H1 (cell line): ENCODE results near the gene AKR1D1. TPM values are rescaled to one million over a fixed set of nuclear protein-coding genes. Genes with fewer than 3 reads are reported as not detected.
A peak's percentile ranks its signal among the peaks of the same experiment; 100 is the strongest.

Experiments used
- CTCF ChIA-PET: fragments of 300-600 bp; sonication (Branson Sonifier 250); formaldehyde crosslinking; loops from one replicate; lab custom pipeline; 2021; ENCODE audit not compliant: partially characterized antibody; lab: Charles Lee
- POLR2A ChIA-PET: fragments of 300-600 bp; sonication (Branson Sonifier 250); formaldehyde crosslinking; loops from one replicate; lab custom pipeline; 2021; ENCODE audit warnings: inconsistent platforms; ENCODE audit not compliant: partially characterized antibody; lab: Charles Lee
- DNase-seq, 2 experiments: peaks; one replicate each; pipeline versions ENCODE4 v3.0.0 to v3.0.0-alpha.2; 2010 to 2022; ENCODE audit warnings: low spot score in 2 of 2, low read depth in 1 of 2, mixed read lengths in 1 of 2
- FAIRE-seq: peaks from 2 replicates; lab custom pipeline; 2011; peaks lifted over from hg19 to GRCh38; lab: Jason Lieb, UNC
- H2AFZ ChIP-seq: 2 replicates; pipeline ENCODE4 v1.8.1; 2012; ENCODE audit warnings: low read length, inconsistent platforms
- H2AK5ac ChIP-seq: 2 replicates; pipeline ENCODE4 v1.6.1; 2013; ENCODE audit warnings: low read depth, low read length
- H2BK120ac ChIP-seq: replicated peaks from 2 replicates; pipeline ENCODE3; 2013; ENCODE audit warnings: low read depth, low read length, inconsistent platforms
- H2BK12ac ChIP-seq: 2 replicates; pipeline ENCODE4 v1.6.1; 2013; ENCODE audit warnings: low read depth, low read length
- H2BK15ac ChIP-seq: 2 replicates; pipeline ENCODE4 v1.6.1; 2013; ENCODE audit warnings: low read length
- H2BK20ac ChIP-seq: 2 replicates; pipeline ENCODE4 v1.6.1; 2013; ENCODE audit warnings: low read length
- H2BK5ac ChIP-seq: 2 replicates; pipeline ENCODE4 v1.6.1; 2013; ENCODE audit warnings: low read depth, low read length
- H3K14ac ChIP-seq: 2 replicates; pipeline ENCODE4 v1.6.1; 2013; ENCODE audit warnings: inconsistent platforms; ENCODE audit not compliant: insufficient read length
- H3K18ac ChIP-seq: 2 replicates; pipeline ENCODE4 v1.6.1; 2013; ENCODE audit warnings: low read length; ENCODE audit errors: extremely low read depth
- H3K23ac ChIP-seq: 2 replicates; pipeline ENCODE4 v1.6.1; 2013; ENCODE audit warnings: inconsistent platforms; ENCODE audit not compliant: insufficient read length
- H3K23me2 ChIP-seq: 2 replicates; pipeline ENCODE4 v1.6.1; 2013; ENCODE audit warnings: low read depth, low read length
- H3K27ac ChIP-seq: 2 replicates; pipeline ENCODE4 v1.6.1; 2011; ENCODE audit warnings: low read depth, low read length, inconsistent platforms
- H3K27me3 ChIP-seq, 4 experiments: replicated peaks in 1 of 4; 1 replicate in 1 of 4; 2 replicates in 3 of 4; pipeline versions ENCODE4 v1.6.1 to v1.8.1; 2011 to 2013; ENCODE audit warnings: low read length in 3 of 4, mild to moderate bottlenecking in 3 of 4, inconsistent platforms in 2 of 4, mixed read lengths in 2 of 4, moderate library complexity in 1 of 4; ENCODE audit not compliant: control insufficient read depth in 3 of 4, insufficient read depth in 3 of 4; ENCODE audit errors: extremely low read depth in 1 of 4
- H3K36me3 ChIP-seq, 4 experiments: 2 replicates each; pipeline versions ENCODE4 v1.6.1 to v1.8.1; 2011 to 2013; ENCODE audit warnings: mild to moderate bottlenecking in 4 of 4, low read length in 3 of 4, moderate library complexity in 2 of 4, control low read depth in 1 of 4, inconsistent platforms in 1 of 4; ENCODE audit not compliant: insufficient read depth in 4 of 4, control insufficient read depth in 2 of 4
- H3K4ac ChIP-seq: replicated peaks from 2 replicates; pipeline ENCODE3; 2013; ENCODE audit warnings: low read length, low read depth, mixed read lengths, inconsistent platforms; ENCODE audit not compliant: insufficient read length
- H3K4me1 ChIP-seq, 4 experiments: replicated peaks in 1 of 4; 1 replicate in 1 of 4; 2 replicates in 3 of 4; pipeline versions ENCODE4 v1.6.1 to v1.8.1; 2011 to 2013; ENCODE audit warnings: low read length in 3 of 4, inconsistent platforms in 2 of 4, mixed read lengths in 1 of 4; ENCODE audit not compliant: insufficient read depth in 4 of 4, control insufficient read depth in 3 of 4
- H3K4me2 ChIP-seq, 2 experiments: 2 replicates each; pipeline versions ENCODE4 v1.6.1 to v1.8.1; 2011 to 2013; ENCODE audit warnings: low read depth in 2 of 2, low read length in 2 of 2, control low read depth in 1 of 2, inconsistent platforms in 1 of 2, mild to moderate bottlenecking in 1 of 2; ENCODE audit not compliant: insufficient read depth in 1 of 2
- H3K4me3 ChIP-seq, 4 experiments: fragments of 200-600, 300-600 bp in 1 of 4; sonication (generic), shearing (Covaris generic), sonication (Bioruptor Twin) in 1 of 4; 2 replicates each; pipeline versions ENCODE4 v1.5.1 to v1.8.1; 2011 to 2016; ENCODE audit warnings: low read length in 4 of 4, low read depth in 3 of 4, control low read depth in 2 of 4, inconsistent platforms in 2 of 4, mild to moderate bottlenecking in 2 of 4, mixed read lengths in 1 of 4, moderate library complexity in 1 of 4; ENCODE audit not compliant: insufficient read depth in 2 of 4; ENCODE audit errors: extremely low read depth in 1 of 4
- H3K56ac ChIP-seq: replicated peaks from 2 replicates; pipeline ENCODE3; 2013; ENCODE audit warnings: low read depth, mild to moderate bottlenecking, mixed read lengths, low read length, inconsistent platforms; ENCODE audit not compliant: insufficient read length
- H3K79me1 ChIP-seq: 2 replicates; pipeline ENCODE4 v1.6.1; 2013; ENCODE audit warnings: low read depth, low read length, control low read depth
- H3K79me2 ChIP-seq, 2 experiments: 2 replicates each; pipeline versions ENCODE4 v1.6.1 to v1.8.1; 2012 to 2013; ENCODE audit warnings: low read length in 2 of 2, mild to moderate bottlenecking in 2 of 2, inconsistent platforms in 1 of 2; ENCODE audit not compliant: insufficient read depth in 2 of 2, control insufficient read depth in 1 of 2
- H3K9ac ChIP-seq, 4 experiments: replicated peaks in 1 of 4; 1 replicate in 1 of 4; 2 replicates in 3 of 4; pipeline versions ENCODE4 v1.6.1 to v1.8.1; 2011 to 2013; ENCODE audit warnings: low read depth in 3 of 4, low read length in 3 of 4, control low read depth in 2 of 4, mild to moderate bottlenecking in 2 of 4, moderate library complexity in 2 of 4, inconsistent platforms in 1 of 4; ENCODE audit errors: extremely low read depth in 1 of 4
- H3K9me3 ChIP-seq, 2 experiments: 2 replicates each; pipeline versions ENCODE4 v1.6.1 to v1.8.1; 2012 to 2013; ENCODE audit warnings: mild to moderate bottlenecking in 2 of 2, moderate library complexity in 2 of 2, control low read depth in 1 of 2, inconsistent platforms in 1 of 2, low read depth in 1 of 2, low read length in 1 of 2, mixed read lengths in 1 of 2; ENCODE audit not compliant: insufficient read depth in 2 of 2
- H4K20me1 ChIP-seq, 2 experiments: replicated peaks in 1 of 2; 2 replicates each; pipeline versions ENCODE3 to v1.8.1; 2011 to 2013; ENCODE audit warnings: inconsistent platforms in 2 of 2, low read length in 2 of 2, mild to moderate bottlenecking in 1 of 2; ENCODE audit not compliant: insufficient read depth in 2 of 2, control insufficient read depth in 1 of 2
- H4K5ac ChIP-seq: 2 replicates; pipeline ENCODE4 v1.6.1; 2013; ENCODE audit warnings: low read length, low read depth, mixed read lengths, inconsistent platforms; ENCODE audit not compliant: insufficient read length
- H4K8ac ChIP-seq: 2 replicates; pipeline ENCODE4 v1.8.0; 2013; ENCODE audit warnings: mild to moderate bottlenecking, moderate library complexity, low read length, inconsistent platforms; ENCODE audit not compliant: insufficient read depth; ENCODE audit errors: extremely low read depth
- H4K91ac ChIP-seq: replicated peaks from 2 replicates; pipeline ENCODE3; 2013; ENCODE audit warnings: low read length, mixed read lengths, inconsistent platforms; ENCODE audit not compliant: insufficient read length
- BACH1 ChIP-seq: IDR thresholded peaks from 2 replicates; pipeline ENCODE4 v1.6.1; 2012; ENCODE audit warnings: low read length, improper control_type of control experiment
- CEBPB ChIP-seq: IDR thresholded peaks from 2 replicates; pipeline ENCODE4 v1.6.1; 2012; ENCODE audit warnings: low read depth, low read length
- EGR1 ChIP-seq: IDR thresholded peaks from 2 replicates; pipeline ENCODE4 v1.6.1; 2011; ENCODE audit warnings: low read depth, low read length, borderline replicate concordance
- SP2 ChIP-seq: IDR thresholded peaks from 2 replicates; pipeline ENCODE4 v1.6.1; 2012; ENCODE audit warnings: mild to moderate bottlenecking, low read length, inconsistent platforms
- WGBS, 2 experiments: shearing (Covaris generic) in 1 of 2; methylation state at CpG; one replicate each; pipeline versions ENCODE4 v1.1.6 to v1.1.7; 2013 to 2015; ENCODE audit warnings: low lambda C conversion rate in 2 of 2, mixed read lengths in 2 of 2, inconsistent platforms in 1 of 2, low coverage in 1 of 2, missing lambda C conversion rate in 1 of 2; ENCODE audit not compliant: insufficient replicate concordance in 2 of 2, insufficient coverage in 1 of 2, insufficient read length in 1 of 2; ENCODE audit errors: extremely low coverage in 1 of 2, missing lambda C conversion rate in 1 of 2; 5-methylcytosine and 5-hydroxymethylcytosine counted together
- polyA plus RNA-seq, 7 experiments: library from polyadenylated mRNA; depleted of rRNA in 3 of 7; stranded (reverse) in 5 of 7; unstranded in 2 of 7; fragments of >200 nt in 5 of 7; fragments of 200-250 nt in 2 of 7; gene quantifications; 1 replicate in 5 of 7; 2 replicates in 1 of 7; 4 replicates in 1 of 7; pipeline versions ENCODE4 v1.2.1 to v1.2.3, GENCODE V29; 2011 to 2013; ENCODE audit warnings: missing spikeins in 2 of 7, mixed read lengths in 2 of 7
- total RNA-seq: library from RNA; stranded (reverse); fragmentation: NEBNext Ultra II Directional; extraction: Animal tissue kit (Norgen Biotek cat#: 25700); gene quantifications from 2 replicates; pipeline ENCODE4 v1.2.1, GENCODE V29; 2021
- TF ChIP-seq, protein P1 (sequence below), 3 experiments: IDR thresholded peaks; 1 replicate in 2 of 3; 2 replicates in 1 of 3; pipeline versions ENCODE4 v1.5.1 to v1.6.1; 2011; ENCODE audit warnings: low read length in 3 of 3, mild to moderate bottlenecking in 3 of 3, inconsistent platforms in 2 of 3, low read depth in 1 of 3, moderate library complexity in 1 of 3; ENCODE audit not compliant: insufficient read depth in 1 of 3; ENCODE audit errors: control extremely low read depth in 1 of 3

The AKR1D1 gene
- total and polyA plus RNA-seq, 2 of the 8 experiments (the other 6 are each of a cell fraction or from before 2014, with no cell fraction given) = not detected

DNA sequence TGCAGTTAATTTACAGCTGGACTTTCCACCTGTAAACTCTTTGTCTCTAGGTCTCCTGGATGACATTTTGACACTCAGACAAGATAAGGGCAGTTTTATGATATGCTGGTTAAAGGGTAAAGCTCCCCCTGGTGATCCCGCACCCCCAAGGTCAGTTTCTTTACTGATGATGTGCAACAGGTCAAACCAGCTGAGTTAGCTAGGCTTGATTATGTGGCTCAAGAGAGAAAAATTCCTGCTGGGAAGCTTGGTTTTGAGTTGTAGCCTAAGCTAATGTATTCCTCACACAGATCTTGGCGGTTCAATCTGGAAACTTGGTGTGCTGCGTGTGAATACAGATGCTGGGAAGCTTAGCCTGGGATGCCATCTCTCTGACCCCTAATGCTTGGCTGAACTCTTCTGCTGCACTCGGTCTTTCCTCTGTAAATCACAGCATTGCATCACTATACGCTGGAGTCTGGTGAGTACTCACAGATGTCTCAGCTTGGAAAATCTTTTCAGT, 11.4 kb upstream of the AKR1D1 start:
- Histone ChIP-seq H2BK15ac (no peak overlapping the region), H3K4me2 (no peak overlapping the region), H3K4me1 (peaks cover 1 to 4% (median 3%) of the 10 kb centered on the region in 4 experiments; a peak in 5 of 7 replicates), H3K27ac (no peak overlapping the region), H3K36me3 (no peaks in the 10 kb centered on the region), H2BK5ac (no peak overlapping the region), H2AFZ (peak overlapping the region; percentile 82), H2AK5ac (no peak overlapping the region), H3K9ac (no peak overlapping the region), H3K79me1 (no peaks in the 10 kb centered on the region), H3K27me3 (no peaks in the 10 kb centered on the region), H4K8ac (no peak overlapping the region), H2BK20ac (no peak overlapping the region), H3K79me2 (no peaks in the 10 kb centered on the region), H4K91ac (no peak overlapping the region), H3K18ac (peak overlapping the region; percentile 49; the same call in 1 of the 2 replicates), H3K4me3 (no peak overlapping the region), H2BK12ac (no peak overlapping the region), H4K20me1 (no peaks in the 10 kb centered on the region), H3K56ac (no peak overlapping the region), H3K14ac (no peak overlapping the region), H4K5ac (no peak overlapping the region), H3K4ac (no peak overlapping the region), H2BK120ac (no peak overlapping the region), H3K23me2 (no peaks in the 10 kb centered on the region), H3K9me3 (no peaks in the 10 kb centered on the region), H3K23ac (no peak overlapping the region)
- CTCF ChIA-PET = interaction anchor here (0.7 to 1.4 kb wide), 5 partner anchors 21 to 181 kb away, joined by 3 to 4 read pairs (median 3); no protein-coding TSS in a partner anchor
- DNase-seq (peak in 1 of 2 experiments; percentile 46), FAIRE-seq (peak; percentile 81)
- TF ChIP-seq BACH1 = no peak
- TF ChIP-seq, protein P1, sequence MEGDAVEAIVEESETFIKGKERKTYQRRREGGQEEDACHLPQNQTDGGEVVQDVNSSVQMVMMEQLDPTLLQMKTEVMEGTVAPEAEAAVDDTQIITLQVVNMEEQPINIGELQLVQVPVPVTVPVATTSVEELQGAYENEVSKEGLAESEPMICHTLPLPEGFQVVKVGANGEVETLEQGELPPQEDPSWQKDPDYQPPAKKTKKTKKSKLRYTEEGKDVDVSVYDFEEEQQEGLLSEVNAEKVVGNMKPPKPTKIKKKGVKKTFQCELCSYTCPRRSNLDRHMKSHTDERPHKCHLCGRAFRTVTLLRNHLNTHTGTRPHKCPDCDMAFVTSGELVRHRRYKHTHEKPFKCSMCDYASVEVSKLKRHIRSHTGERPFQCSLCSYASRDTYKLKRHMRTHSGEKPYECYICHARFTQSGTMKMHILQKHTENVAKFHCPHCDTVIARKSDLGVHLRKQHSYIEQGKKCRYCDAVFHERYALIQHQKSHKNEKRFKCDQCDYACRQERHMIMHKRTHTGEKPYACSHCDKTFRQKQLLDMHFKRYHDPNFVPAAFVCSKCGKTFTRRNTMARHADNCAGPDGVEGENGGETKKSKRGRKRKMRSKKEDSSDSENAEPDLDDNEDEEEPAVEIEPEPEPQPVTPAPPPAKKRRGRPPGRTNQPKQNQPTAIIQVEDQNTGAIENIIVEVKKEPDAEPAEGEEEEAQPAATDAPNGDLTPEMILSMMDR (IDR thresholded peaks at IDR 0.05; ENCODE audit: control extremely low read depth in 1 of 3, insufficient read depth in 1 of 3, low read depth in 1 of 3, low read length in 3 of 3) = peak in 2 of 3 experiments; percentile 1 to 20; a peak in 1 of 4 replicates
- TF ChIP-seq EGR1 = no peak
- peak; percentile 35; the same call in 1 of the 2 replicates for TF ChIP-seq CEBPB
- TF ChIP-seq SP2 = no peak
- WGBS, 2 experiments = 68% methylated on average over 5 of the region's 5 CpGs; no CpG with 5 or more reads in 1 of the 2 experiments
- POLR2A ChIA-PET = interaction anchor here (1.5 kb wide), 1 partner anchor 393 kb away, joined by 3 read pairs; no protein-coding TSS in a partner anchor
